Hepatocyte (in vitro differentiated cells): ENCODE measurements around the gene HMCN1. TPM values are rescaled to one million over a fixed set of nuclear protein-coding genes. Genes with fewer than 3 reads are reported as not detected.

Source experiments
- DNase-seq: peaks from one replicate; pipeline ENCODE4 v3.0.0-alpha.2; 2016; ENCODE audit warnings: low spot score
- H2AFZ ChIP-seq: fragments of 200-600 bp; sonication (generic); 2 replicates; pipeline ENCODE4 v1.6.0; 2016; ENCODE audit warnings: antibody characterized with exemption, mild to moderate bottlenecking
- H3K27ac ChIP-seq: fragments of 200-600 bp; sonication (generic); 2 replicates; pipeline ENCODE4 v1.5.1; 2016; ENCODE audit warnings: mild to moderate bottlenecking
- H3K27me3 ChIP-seq: fragments of 200-600 bp; sonication (generic); 2 replicates; pipeline ENCODE4 v1.6.1; 2016
- H3K36me3 ChIP-seq: fragments of 200-600 bp; sonication (generic); replicated peaks from 2 replicates; pipeline ENCODE4 v1.5.1; 2016; ENCODE audit warnings: low read depth; ENCODE audit not compliant: insufficient read depth
- H3K4me1 ChIP-seq: fragments of 200-600 bp; sonication (generic); 2 replicates; pipeline ENCODE4 v1.5.1; 2016; ENCODE audit warnings: mild to moderate bottlenecking, moderate library complexity; ENCODE audit not compliant: insufficient read depth
- H3K4me2 ChIP-seq: fragments of 200-600 bp; sonication (generic); 2 replicates; pipeline ENCODE4 v1.6.0; 2016
- H3K4me3 ChIP-seq: fragments of 200-600 bp; sonication (generic); 2 replicates; pipeline ENCODE4 v1.5.1; 2016; ENCODE audit warnings: mild to moderate bottlenecking
- H3K79me2 ChIP-seq: fragments of 200-600 bp; sonication (generic); 2 replicates; pipeline ENCODE4 v1.6.0; 2017; ENCODE audit warnings: mild to moderate bottlenecking
- H3K9me2 ChIP-seq: fragments of 200-600 bp; sonication (generic); replicated peaks from 2 replicates; pipeline ENCODE4 v1.6.0; 2017; ENCODE audit warnings: mild to moderate bottlenecking; ENCODE audit not compliant: insufficient read depth
- H3K9me3 ChIP-seq: fragments of 200-600 bp; sonication (generic); 2 replicates; pipeline ENCODE4 v1.5.1; 2016; ENCODE audit warnings: low read depth, mild to moderate bottlenecking
- H4K20me1 ChIP-seq: fragments of 200-600 bp; sonication (generic); 2 replicates; pipeline ENCODE4 v1.6.0; 2016; ENCODE audit warnings: mild to moderate bottlenecking; ENCODE audit not compliant: insufficient read depth, poor library complexity, severe bottlenecking
- EZH2 ChIP-seq: fragments of 200-600 bp; sonication (generic); IDR thresholded peaks from 2 replicates; pipeline ENCODE4 v1.6.1; 2016; ENCODE audit warnings: antibody characterized with exemption, mild to moderate bottlenecking, borderline replicate concordance
- EZH2phosphoT487 ChIP-seq: fragments of 200-600 bp; sonication (generic); IDR thresholded peaks from one replicate; pipeline ENCODE4 v1.6.1; 2018; ENCODE audit warnings: antibody characterized with exemption, mild to moderate bottlenecking, low read depth, moderate library complexity; ENCODE audit not compliant: unreplicated experiment, severe bottlenecking
- whole genome bisulfite sequencing: methylation state at CpG from one replicate; pipeline ENCODE4 v1.1.6; 2016; ENCODE audit warnings: low lambda C conversion rate; ENCODE audit errors: missing lambda C conversion rate; 5-methylcytosine and 5-hydroxymethylcytosine counted together
- polyA plus RNA-seq: library from polyadenylated mRNA; unstranded; fragments of >200 nt; fragmentation: Nextera tagmentation; extraction: Ambion mirVana; gene quantifications from 2 replicates; pipeline ENCODE4 v1.2.1, GENCODE V29; 2016
- total RNA-seq: library from RNA; depleted of rRNA; stranded (reverse); fragments of >200 nt; gene quantifications from 2 replicates; pipeline ENCODE4 v1.2.3, GENCODE V29; 2014
- TF ChIP-seq, protein P1 (sequence below): fragments of 200-600 bp; sonication (generic); IDR thresholded peaks from 2 replicates; pipeline ENCODE4 v1.5.1; 2016; ENCODE audit warnings: antibody characterized with exemption, mild to moderate bottlenecking; ENCODE audit not compliant: poor library complexity

Gene HMCN1
- total and polyA plus RNA-seq, 2 experiments from 2014 or later = 2.3 to 13.4 TPM

DNA sequence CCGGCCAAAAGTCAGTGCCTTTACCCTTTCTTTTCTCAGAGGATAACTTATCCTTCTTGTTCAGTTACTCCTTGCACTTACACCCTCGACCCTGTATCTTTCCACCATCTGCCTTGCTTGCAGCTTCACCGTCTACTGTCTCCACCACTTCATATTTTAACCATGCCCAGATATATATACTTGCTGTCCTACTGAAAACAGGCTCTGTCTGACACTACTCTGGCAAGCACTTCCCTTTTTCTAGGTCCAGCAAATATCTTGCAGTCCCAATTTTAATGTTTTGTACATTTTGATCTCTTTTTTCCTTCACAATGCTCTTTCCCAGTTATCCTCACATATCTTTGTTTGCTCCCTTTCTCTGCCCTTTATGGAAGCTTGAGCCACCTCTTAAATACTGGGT lies 332.2 kb downstream of the HMCN1 start:
- no peaks in the 10 kb centered on the region for H3K27me3 ChIP-seq
- H2AFZ ChIP-seq = no peak overlapping the region
- no peaks in the 10 kb centered on the region for H3K9me3 ChIP-seq
- no peaks in the 10 kb centered on the region for H3K79me2 ChIP-seq
- no peak overlapping the region for H3K4me3 ChIP-seq
- H3K4me2 ChIP-seq = no peak overlapping the region
- WGBS = 89% methylated on average over 3 of the region's 3 CpGs
- DNase-seq = no peak
- no peak overlapping the region for H3K27ac ChIP-seq
- H4K20me1 ChIP-seq = no peaks in the 10 kb centered on the region
- no peaks in the 10 kb centered on the region for H3K36me3 ChIP-seq
- H3K4me1 ChIP-seq = no peaks in the 10 kb centered on the region
- TF ChIP-seq EZH2 = no peak
- TF ChIP-seq, protein P1, sequence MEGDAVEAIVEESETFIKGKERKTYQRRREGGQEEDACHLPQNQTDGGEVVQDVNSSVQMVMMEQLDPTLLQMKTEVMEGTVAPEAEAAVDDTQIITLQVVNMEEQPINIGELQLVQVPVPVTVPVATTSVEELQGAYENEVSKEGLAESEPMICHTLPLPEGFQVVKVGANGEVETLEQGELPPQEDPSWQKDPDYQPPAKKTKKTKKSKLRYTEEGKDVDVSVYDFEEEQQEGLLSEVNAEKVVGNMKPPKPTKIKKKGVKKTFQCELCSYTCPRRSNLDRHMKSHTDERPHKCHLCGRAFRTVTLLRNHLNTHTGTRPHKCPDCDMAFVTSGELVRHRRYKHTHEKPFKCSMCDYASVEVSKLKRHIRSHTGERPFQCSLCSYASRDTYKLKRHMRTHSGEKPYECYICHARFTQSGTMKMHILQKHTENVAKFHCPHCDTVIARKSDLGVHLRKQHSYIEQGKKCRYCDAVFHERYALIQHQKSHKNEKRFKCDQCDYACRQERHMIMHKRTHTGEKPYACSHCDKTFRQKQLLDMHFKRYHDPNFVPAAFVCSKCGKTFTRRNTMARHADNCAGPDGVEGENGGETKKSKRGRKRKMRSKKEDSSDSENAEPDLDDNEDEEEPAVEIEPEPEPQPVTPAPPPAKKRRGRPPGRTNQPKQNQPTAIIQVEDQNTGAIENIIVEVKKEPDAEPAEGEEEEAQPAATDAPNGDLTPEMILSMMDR = no peak
- TF ChIP-seq EZH2phosphoT487 = no peak
- H3K9me2 ChIP-seq = no peaks in the 10 kb centered on the region

DNA sequence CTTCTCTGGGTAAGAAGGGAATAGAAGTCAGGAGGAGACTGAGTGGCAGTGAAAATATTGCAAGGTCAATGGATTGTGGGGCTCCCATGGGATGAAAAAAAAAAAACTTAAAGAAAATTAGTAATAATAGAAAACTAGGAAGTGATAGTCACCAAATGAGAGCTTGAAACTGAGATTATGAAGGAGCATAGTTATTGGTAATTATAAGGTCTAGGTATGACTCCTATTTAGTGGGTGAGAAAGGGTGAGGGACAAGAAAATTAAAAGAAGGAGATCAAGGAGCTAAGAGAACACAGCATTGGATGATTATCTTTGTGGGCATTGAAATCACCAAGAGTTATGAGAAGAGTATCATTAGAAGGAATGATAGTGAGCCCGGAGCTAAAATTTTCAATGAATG lies 339.5 kb downstream of the HMCN1 start:
- TF ChIP-seq, protein P1 = no peak
- H3K36me3 ChIP-seq = no peaks in the 10 kb centered on the region
- H3K79me2 ChIP-seq = no peaks in the 10 kb centered on the region
- no peaks in the 10 kb centered on the region for H3K9me2 ChIP-seq
- no peak overlapping the region for H2AFZ ChIP-seq
- DNase-seq = no peak
- H3K9me3 ChIP-seq = no peaks in the 10 kb centered on the region
- H3K27ac ChIP-seq = no peak overlapping the region
- H3K4me2 ChIP-seq = no peak overlapping the region
- H3K4me3 ChIP-seq = no peak overlapping the region
- H3K27me3 ChIP-seq = no peaks in the 10 kb centered on the region
- no peaks in the 10 kb centered on the region for H4K20me1 ChIP-seq
- 93% methylated on average over 1 of the region's 1 CpG for WGBS
- no peaks in the 10 kb centered on the region for H3K4me1 ChIP-seq

DNA sequence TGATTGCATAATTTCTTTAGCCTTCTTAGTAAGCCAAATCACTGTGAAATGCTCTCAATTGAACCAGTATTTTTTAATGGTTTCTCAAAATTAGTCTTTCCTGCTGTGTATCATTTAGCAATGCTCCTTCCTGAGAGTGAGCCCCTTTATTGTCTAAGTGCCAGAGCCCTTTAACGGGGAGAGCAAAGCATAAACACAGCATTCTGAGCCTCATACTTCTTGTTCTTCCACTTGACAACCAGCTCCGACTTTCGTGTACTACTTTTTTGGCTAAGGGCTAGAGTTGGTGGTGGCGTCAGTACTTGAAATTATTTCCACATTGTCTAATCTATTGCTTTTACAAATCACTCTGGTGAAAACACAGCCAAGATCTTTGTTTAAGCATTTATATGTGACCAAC lies 341.8 kb downstream of the HMCN1 start:
- no peaks in the 10 kb centered on the region for H3K4me1 ChIP-seq
- no peaks in the 10 kb centered on the region for H4K20me1 ChIP-seq
- H3K79me2 ChIP-seq = no peaks in the 10 kb centered on the region
- no peaks in the 10 kb centered on the region for H3K9me2 ChIP-seq
- no peak overlapping the region for H2AFZ ChIP-seq
- no peaks in the 10 kb centered on the region for H3K27me3 ChIP-seq
- H3K27ac ChIP-seq = no peak overlapping the region
- no peak overlapping the region for H3K4me3 ChIP-seq
- no peaks in the 10 kb centered on the region for H3K9me3 ChIP-seq
- no peak for DNase-seq
- no peaks in the 10 kb centered on the region for H3K36me3 ChIP-seq
- no peak overlapping the region for H3K4me2 ChIP-seq
- WGBS = 63% methylated on average over 4 of the region's 4 CpGs
- TF ChIP-seq EZH2 = no peak
- TF ChIP-seq EZH2phosphoT487 = no peak
- TF ChIP-seq, protein P1 = no peak

DNA sequence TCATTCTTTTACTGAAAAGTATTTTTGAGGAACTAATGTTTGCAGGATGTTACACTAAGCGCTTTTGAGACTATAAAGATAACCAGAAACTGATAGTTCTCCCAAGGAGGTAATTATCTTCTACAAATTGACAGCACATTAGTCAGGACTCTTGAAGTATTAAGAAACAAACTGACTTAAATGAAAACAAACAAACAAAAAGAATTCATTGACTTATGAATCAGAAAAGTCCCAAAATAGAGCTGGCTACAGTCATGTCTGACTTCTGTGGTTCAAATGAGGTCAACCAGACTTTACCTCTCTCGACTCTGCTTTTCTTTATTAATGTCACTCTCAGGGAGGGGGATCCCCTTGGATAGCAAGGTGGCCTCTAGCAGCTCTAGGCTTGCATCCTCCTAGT lies 344.1 kb downstream of the HMCN1 start:
- no peaks in the 10 kb centered on the region for H3K9me2 ChIP-seq
- no peaks in the 10 kb centered on the region for H3K36me3 ChIP-seq
- no peaks in the 10 kb centered on the region for H3K79me2 ChIP-seq
- 65% methylated on average over 2 of the region's 2 CpGs for WGBS
- DNase-seq = no peak
- H3K4me1 ChIP-seq = no peaks in the 10 kb centered on the region
- H3K27ac ChIP-seq = no peak overlapping the region
- TF ChIP-seq EZH2phosphoT487 = no peak
- no peak for TF ChIP-seq EZH2
- TF ChIP-seq, protein P1 = no peak
- no peak overlapping the region for H2AFZ ChIP-seq
- no peaks in the 10 kb centered on the region for H3K9me3 ChIP-seq
- no peak overlapping the region for H3K4me3 ChIP-seq
- H3K4me2 ChIP-seq = no peak overlapping the region
- no peaks in the 10 kb centered on the region for H4K20me1 ChIP-seq
- H3K27me3 ChIP-seq = no peaks in the 10 kb centered on the region
